EL (cell line): ENCODE measurements around the gene TMEM100.

Source experiments
- DNase-seq: peaks from one replicate; pipeline ENCODE4 v3.0.0-alpha.2; 2016

The TMEM100 gene

DNA sequence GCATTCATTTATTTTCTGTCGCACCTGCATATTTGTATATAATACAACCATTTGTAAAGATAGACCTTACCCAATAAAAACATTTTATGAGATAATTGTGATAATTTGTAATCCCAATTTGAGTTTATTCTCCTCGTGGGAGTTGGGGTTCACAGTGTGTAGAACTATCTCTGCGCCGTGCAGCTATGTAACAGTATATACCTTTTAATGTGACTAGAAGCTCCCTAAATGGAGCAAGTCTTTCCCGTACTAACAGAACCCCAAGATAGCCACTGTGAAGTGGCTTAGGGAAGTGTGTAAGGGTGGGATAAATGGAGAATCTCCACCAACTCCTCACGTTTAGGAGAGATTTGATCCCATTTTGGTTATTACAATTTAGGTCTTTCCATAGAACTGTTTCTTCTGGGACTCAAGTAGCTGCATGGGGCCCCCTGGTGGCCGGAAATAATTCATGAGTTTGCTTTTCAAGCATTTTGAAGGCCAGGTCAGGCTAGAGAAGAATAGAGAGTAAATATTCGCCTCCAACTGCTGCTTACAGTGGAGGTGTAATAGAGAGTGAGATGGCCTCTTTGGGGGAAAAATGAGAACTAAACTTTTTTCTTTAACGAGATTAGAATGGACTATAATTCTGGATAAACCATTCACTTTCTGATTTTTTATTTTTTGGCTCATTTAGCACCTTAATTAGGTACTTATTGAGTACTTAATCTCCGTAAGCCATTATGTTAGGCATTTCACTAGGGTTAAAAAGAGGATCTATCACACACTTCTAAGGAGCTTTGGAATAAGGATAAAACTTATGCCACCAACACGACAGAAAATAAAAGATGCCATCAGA lies 4.5 kb downstream of the TMEM100 start:
- peak; percentile 65 for DNase-seq

DNA sequence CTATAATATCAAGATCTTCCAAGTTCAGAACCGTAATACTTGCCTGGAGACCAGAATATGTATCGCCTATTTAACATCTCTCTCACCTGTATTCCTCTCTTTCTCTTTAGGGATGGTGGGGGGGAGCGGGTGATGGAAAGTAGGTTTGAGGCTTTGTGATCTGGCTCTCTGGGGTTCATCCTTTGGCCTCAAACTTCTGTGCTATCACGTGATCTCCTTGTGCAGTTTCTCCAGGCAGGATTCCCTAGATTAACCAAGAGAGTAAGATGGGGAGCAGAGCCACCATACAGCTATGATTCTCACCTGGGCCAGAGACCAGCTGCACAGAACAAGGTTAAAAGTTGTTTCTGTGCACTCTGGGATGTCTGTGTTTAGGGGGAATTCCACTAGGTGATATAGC lies 5.2 kb downstream of the TMEM100 start:
- no peak for DNase-seq

- DNase-seq = no peak
Observed at GRCh38 chr17:55710829-55711496, 11.7 kb downstream of the TMEM100 start.

DNA sequence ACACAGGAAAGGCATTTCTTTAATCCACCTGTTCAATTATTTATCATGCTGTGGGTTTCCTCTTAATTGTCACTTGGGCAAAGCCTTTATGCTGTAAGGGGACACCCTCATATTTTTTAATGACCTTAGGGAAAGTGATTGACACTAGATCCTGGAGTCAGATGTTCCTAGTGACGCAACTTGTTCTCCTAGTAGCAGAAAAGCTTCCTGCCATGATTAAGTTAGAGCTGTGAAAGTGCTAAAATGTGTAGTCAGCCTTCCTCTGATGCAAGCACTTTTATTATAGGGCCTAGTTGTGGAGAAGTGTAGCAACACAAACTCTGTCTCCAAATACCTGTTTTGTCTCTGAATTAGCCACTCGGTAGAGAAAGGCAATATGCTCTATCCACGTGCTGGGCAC lies 12.3 kb downstream of the TMEM100 start:
- DNase-seq = no peak

DNA sequence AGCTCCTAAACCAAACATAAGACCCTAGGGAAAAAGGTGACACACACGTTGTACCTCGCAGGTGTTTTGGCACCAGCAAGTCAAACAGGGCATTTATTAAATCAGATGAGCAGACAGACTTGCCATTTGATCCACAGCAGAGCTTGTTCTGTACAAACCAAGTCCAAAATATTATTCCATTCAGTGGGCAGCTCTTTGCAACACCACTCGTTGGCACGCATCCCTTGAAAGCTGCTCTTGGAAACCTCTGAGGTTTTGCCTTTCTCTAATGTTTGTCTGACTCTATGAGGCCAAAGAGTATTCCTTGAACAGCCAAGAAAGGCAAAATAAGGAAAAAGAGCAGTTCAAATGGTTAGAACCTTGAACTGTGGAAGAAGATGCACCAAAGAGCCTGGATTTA lies 12.7 kb downstream of the TMEM100 start:
- DNase-seq = no peak

- DNase-seq = no peak
Observed at GRCh38 chr17:55709440-55709839, 13.2 kb downstream of the TMEM100 start.

DNA sequence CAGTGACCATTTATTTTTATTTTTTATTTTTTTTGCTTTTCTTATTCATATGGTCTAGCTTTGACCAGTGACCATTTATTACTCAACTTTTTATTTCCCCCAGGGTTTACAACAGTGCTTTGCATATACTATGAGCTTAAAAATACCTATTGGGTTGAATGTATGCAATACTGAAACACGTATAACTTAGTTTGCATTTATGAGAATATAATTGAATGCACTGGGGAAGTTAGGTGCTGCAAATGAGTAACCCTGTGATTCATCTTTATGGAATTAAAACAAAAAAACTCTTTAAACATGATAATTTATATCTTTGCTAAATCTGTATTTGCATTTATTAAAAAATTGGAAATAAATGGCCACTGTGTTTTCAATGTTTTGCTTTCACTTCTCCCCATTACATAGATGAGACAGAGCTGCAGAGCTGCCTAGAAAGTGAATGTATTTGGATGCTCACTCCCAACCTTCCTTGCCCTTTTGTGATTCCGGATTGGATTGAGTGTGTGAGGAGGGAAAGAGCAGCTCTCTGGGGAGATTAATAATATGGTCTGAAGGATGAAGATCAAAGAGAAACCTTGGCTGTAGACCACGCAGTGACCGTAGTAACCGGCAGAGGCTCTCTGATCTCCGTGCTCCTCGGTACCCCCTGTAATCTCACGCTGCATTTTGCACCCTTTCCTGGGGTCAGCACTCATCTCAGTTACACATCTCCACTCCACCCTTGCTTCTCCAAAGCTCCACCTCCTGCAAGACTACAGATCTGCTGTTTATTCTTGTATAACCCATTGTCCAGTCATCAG lies 14.3 kb downstream of the TMEM100 start:
- no peak for DNase-seq

DNA sequence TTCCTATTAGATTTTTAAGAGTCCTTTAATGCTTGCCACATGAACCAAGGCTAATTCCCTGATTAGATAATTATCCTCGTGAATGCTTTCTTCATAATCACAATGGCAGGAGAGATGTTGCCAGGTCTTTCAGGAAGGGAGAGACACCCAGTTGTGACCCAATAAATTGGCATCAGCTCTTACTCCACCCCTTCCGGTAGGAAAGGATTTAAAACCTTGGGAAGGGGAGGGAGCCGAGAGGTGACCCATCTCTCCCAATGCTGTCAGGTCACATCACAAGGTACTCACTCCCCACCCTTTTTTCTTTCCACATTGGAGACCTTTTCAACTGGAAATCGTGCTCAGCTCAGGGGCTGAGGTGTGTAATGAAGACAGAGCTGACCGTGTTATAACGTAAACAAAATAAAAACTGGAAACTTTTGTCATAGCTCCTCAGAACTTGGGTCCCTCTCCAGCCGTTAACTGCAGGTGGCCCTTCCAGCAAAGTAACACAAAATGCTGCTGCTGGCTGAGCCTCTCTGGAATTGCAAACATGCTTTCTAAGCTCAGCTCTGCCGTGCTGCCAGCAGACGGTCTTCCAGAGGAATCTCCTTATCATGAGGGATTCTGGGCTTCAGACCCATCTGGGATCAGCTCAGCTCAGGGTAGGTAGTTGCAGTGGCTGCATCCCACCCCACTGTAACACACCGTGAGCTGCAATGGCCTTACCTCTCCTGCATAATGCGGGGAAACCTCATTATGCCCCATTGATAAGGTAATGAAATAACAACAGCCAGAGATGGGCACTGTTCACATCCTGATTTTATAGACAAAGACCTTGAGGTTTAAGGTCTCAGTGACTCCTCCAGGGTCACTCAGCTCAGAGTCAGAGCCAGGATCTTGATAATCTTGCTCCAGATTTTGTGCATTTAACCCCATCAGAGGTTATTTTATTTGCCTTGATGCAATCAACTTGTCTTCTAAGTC lies 15.6 kb downstream of the TMEM100 start:
- DNase-seq = no peak

- no peak for DNase-seq
Observed at GRCh38 chr17:55705847-55706246, 16.8 kb downstream of the TMEM100 start.

- no peak for DNase-seq
Observed at GRCh38 chr17:55704401-55704800, 18.3 kb downstream of the TMEM100 start.

DNA sequence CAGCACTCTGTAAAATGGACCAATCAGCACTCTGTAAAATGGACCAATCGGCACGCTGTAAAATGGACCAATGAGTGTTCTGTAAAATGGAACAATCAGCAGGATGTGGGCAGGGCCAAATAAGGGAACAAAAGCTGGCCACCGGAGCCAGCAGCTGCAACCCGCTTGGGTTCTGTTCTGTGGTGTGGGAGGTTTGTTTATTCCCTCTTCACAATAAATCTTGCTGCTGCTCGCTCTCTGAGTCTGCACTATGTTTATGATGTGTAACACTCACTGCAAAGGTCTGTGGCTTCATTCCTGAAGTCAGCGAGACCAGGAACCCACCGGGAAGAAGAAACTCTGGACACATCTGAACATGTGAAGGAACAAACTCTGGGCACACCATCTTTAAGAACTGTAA lies 20.5 kb downstream of the TMEM100 start:
- no peak for DNase-seq

DNA sequence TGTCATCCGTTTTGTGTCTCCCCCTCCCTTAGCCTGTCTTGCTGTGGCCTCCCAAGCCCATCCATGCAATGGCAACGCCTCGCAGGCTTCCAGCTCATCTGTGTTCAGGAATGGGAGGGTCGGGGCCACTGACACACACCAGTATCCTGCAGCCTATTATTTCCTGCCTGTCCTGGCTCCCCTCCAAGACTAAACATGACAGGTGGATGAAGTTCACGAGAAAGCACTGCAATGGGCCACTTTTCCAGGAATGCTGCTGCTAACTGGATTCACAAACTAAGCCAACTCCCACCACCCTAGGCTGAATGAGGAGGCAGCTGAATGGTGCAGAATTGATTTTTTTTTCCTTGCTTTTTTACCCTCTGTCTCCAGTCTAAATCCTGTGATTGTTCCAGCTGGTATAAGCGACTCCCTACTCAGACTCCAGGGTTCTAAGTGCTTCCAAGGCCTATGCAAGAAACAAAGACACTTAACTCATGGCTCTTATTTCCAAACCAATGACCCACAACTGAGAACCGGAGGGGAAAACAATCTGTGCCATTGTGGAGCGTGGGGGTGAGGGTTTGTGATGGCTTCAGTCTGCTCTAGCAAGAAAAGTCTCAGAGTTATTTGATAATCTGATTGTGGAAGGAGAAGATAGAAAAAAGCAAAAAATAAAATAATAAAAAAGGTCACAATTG lies 23.3 kb downstream of the TMEM100 start:
- no peak for DNase-seq

GRCh38 chr17:55694286-55694910 lies 28.3 kb downstream of the TMEM100 start:
- no peak for DNase-seq

DNA sequence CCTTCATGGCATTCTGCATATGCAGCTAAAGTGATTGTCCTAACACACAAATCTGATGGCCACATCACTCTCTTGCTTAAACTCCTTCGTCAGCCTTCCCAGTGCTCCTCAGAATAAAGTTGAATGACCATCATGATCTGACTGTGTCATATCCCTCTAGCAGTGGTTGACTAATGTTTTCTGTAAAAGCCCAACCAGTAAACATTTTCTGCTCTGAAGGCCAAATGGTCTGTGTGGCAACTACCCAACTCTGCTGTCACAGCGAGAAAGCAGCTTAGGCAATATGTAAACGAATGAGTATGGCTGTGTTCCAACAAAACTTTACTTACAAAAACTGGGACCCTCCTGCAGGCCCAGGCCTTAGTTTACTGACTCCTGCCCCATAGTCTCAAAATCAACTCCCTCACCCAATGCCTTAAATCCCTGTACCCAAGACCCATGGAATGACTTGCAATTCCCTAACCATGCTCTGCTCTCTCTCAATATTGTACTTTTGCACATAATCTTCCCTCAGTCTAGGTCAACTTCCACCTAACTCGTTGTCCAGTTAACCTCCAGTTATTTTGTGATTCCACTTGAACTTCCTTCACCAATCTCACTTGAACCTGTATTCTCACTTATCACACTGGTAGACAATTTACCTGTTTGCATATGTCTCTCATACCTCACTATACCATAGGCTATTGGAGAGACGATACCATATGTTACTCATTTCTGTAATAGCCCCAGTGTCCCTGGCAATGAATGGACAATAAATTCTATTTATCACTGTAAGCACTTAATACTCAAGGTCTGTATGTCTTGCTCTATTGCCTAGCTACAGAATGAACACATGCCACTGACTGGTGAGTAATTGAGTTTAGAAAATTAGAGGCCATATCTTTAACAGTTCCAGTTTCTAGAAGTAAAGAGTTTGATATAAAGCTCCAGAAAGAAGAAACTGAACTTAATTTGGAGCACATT lies 29.1 kb downstream of the TMEM100 start:
- DNase-seq = no peak

GRCh38 chr17:55692276-55692675 lies 30.4 kb downstream of the TMEM100 start:
- DNase-seq = no peak

DNA sequence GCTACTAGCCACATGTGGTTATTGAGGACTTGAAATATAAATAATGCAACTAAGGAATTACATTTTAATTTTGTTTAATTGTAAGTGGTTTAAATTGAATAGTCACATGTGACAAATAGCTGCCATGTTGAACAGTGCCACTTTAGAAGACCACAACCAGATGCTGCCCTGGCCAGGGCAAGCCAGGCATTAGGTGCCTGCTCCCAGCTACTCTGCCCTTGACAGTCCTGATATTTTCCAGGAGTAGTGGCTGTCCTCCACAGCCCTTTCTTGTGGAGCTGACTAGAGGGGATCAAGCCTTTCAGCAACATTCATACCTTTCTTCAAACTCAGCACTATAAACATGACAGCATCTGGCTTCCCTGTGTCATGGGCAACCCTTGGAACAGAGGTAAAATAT lies 31.0 kb downstream of the TMEM100 start:
- DNase-seq = no peak

GRCh38 chr17:55690105-55690508 lies 32.6 kb downstream of the TMEM100 start:
- DNase-seq = no peak

- DNase-seq = no peak
Observed at GRCh38 chr17:55689672-55690071, 33.0 kb downstream of the TMEM100 start.

DNA sequence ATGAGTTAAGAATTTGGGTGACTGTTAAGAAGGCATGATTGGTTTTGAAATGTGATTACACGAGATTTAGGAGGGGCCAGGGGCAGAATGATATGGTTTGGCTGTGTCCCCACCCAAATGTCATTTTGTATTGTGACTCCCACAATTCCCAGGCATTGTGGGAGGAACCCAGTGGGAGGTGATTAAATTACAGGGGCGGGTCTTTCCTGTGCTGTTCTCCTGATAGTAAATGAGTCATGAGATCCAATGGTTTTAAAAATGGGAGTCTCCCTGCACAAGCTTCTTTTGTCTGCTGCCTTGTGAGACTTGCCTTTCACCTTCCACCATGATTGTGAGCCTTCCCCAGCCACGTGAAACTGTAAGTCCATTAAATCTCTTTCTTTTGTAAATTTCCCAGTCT lies 34.6 kb downstream of the TMEM100 start:
- DNase-seq = no peak

DNA sequence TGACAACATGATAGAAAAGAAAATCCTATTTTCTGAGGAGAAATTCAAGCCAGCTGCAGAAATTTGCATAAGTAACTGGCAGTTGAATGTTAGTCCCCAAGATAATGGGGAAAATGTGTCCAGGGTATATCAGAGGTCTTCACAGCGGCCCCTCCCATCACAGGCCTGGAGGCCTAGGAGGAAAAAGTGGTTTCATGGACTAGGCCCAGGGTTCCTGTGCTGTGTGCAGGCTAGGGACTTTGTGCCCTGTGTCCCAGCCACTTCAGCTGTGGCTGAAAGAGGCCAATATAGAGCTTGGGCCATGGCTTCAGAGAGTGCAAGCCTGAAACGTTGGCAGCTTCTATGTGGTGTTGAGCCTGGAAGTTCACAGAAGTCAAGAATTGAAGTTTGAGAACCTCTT lies 35.6 kb downstream of the TMEM100 start:
- no peak for DNase-seq
